ENCODE data around the gene CNTN1.
"Not testable (repeated sequence)": the region's sequence is repeated elsewhere in the genome, so short reads cannot be mapped to it uniquely, and the experiment has no call there.

CNTN1 gene

DNA sequence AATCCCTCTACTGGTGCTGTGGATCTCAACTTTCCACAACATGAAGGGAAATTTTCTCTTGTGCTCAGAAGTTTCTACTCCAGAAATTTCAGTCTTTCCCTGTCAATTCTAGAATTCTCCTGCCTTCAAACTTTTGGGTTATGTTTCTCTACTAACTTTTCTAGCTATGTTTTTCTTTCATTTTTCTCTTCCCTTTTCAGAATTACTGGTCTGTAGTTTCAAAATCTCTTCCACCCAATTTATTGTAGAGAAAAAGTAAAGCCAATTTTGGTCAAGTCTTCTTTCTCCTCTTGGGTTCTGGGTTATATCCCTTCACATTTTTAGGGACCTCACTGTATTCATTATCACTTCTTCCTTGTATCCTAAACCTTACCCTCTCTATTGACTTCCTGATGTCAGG lies 18.9 kb downstream of the CNTN1 start:
- DNase-seq, result no peak

DNA sequence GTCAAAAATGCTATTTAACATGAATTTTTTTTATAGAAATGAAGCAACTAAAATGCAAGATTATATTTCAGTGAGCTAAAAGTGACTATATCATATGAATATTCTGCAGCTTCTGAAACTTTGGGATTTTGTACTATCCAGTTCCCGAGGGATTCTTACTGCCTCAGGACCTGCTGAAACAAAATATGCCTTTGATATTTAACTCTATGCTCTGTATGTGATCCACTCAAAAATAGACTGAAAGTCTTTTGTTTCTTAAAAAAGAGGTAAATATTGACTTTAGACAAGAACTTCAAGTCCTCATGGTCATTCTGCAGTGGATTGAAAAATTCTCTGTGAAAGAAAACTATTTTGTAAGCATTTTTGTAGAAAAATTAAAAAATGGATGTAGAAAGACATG lies 22.4 kb downstream of the CNTN1 start:
- no peak for DNase-seq

GRCh38 chr12:40716037-40716436 lies 23.8 kb downstream of the CNTN1 start:
- DNase-seq, result no peak

DNA sequence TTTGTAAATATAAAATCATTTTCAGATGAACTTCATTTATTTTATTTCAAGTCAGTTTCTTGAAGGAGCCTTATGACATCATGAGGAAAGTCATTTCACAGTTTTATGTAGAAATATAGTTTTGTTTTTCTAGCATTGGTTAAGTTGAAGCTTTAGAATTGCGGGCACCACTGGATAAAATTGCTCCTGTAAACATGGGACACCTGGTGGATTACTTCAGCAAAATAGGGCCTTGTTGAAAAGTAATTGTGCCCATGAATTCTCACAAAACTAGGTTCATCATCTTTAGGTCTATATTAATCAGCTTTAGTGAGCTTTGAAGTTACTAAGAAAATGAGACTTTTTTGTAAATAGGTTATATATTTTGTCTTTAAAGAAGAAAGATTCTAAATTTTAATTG lies 25.3 kb downstream of the CNTN1 start:
- DNase-seq, result no peak

DNA sequence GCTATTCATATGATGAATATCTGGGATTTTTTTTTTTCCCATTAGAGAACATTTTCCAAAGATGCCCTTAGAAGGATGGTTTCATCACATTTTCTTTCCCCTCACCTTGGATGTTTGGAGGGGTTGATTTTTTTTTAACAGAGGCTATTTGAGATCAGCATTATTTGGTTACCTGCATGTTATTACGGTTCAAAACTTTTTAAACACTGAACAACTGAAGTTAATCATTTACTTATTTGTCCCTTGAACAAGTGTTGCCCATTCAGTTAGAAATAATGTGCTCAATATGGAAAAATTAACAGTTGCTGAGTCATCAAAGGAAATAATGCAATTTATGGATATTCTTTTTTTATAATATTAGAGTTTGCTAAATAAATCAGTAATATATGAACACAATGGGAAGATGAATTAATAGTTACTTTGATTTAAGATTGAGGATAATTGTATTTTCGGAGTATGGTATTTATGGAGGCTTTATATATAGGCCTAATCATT lies 26.7 kb downstream of the CNTN1 start:
- no peak for DNase-seq

- no peak for DNase-seq
These were observed 30.8 kb downstream of the CNTN1 start for GRCh38 chr12:40723001-40723400.

- DNase-seq, result no peak
These were observed 34.1 kb downstream of the CNTN1 start for GRCh38 chr12:40726366-40726765.

GRCh38 chr12:40727774-40728483 lies 35.7 kb downstream of the CNTN1 start:
- no peak for DNase-seq

DNA sequence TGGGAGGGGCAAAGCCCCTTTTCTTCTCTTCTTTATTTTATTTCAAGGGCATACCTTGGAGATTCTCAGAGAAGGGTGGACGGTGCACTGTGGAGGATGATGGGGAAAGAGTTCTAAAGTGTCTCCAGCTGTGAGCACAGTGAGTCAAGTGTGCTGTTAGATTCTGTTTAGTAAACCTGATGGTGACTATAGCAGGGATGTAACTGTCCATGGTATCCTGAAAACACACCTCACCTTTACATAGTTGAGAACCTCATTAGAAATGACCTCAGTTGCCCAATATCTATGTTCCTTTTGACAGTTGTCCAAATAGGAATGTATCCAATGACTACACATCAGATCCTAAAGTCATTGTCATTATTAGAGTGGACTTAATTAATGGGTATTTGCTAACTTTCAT lies 38.0 kb downstream of the CNTN1 start:
- no peak for DNase-seq

GRCh38 chr12:40733871-40734270 lies 41.6 kb downstream of the CNTN1 start:
- DNase-seq, result no peak

DNA sequence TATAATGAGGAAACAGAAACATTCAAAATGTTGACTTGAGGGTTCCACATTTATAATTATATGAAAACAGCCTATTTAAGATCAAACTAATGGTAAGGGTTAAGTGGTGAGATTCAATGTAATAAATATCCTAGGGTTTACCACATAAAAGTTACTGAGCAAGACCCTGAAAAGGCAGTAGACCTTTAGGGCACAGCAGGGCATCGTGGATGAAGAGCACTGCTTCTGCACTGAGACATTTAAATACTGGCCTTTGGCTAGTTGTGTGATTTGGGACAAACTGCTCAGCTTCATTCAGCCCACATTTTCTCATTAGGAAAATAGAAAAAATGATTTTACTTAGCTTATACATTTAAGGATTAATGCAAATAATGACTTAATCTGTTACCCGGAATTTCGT lies 42.0 kb downstream of the CNTN1 start:
- no peak for DNase-seq

DNA sequence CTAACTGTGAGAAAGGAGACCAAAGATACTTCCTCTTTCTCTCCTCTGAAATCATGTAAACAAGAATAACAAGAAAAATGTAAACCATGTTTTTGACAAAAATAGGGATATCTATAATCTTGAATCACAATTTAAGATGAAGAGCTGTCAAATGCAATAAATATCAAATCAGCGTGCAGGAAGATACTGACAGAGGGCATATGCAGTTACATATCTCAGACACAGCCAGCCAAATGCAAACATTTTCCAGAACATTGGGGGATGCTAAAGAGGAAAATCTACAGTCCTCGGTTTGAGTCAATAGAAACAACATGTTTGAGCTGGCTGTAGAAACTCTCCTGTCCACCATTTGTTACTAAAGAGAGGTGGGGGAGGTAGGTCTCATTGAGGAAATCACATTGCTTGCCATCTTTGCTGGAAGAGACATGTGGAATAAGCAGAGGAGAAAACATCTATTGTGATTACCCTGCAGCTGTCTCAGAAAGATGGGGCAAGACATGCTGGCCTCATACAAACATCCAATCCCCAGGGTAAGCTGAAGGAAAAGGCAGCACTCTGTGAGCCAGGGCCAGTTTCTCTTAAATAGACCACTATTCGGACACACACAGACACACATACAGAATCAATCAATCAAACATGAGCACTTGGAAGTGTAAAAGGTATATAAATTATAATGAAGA lies 43.5 kb downstream of the CNTN1 start:
- DNase-seq, result no peak

GRCh38 chr12:40737416-40737815 lies 45.2 kb downstream of the CNTN1 start:
- DNase-seq, result not testable (repeated sequence)

DNA sequence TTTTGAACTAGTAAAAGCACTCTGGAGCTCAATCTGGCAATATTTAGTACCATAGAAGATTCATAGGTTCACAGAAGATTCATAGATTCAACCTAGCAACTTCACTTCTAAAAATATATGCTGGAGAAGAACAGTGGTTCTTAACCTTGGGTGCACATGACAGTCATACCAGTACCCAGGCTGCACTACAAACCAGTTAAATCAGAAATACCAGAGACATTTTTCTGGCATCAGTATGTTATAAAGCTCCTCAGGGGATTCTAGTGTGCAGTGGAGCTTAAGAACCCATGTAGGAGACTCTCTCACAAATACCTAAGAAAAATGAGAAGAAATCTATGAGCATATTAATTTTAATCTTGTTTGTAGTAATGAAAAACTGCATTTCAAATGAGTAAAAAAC lies 46.6 kb downstream of the CNTN1 start:
- DNase-seq, result no peak

- no peak for DNase-seq
These were observed 49.8 kb downstream of the CNTN1 start for GRCh38 chr12:40742041-40742440.

DNA sequence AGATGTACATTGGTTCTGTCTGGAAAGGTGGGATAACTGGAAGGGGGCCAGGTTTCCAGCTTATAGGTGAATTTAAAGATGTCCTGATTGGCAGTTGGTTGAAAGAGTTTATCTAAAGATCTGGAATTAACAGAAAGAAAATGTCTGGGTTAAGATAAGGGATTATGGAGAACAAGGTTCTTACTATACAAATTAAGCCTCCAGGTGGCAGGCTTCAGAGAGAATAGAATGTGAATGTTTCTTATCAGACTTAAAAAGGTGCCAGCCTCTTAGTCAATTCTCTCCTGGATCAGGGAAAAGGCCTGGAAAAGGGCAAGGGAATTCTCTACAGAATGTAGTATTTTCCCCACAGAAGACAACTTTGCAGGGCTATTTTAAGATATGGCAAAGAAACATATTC lies 53.1 kb downstream of the CNTN1 start:
- DNase-seq, result no peak

DNA sequence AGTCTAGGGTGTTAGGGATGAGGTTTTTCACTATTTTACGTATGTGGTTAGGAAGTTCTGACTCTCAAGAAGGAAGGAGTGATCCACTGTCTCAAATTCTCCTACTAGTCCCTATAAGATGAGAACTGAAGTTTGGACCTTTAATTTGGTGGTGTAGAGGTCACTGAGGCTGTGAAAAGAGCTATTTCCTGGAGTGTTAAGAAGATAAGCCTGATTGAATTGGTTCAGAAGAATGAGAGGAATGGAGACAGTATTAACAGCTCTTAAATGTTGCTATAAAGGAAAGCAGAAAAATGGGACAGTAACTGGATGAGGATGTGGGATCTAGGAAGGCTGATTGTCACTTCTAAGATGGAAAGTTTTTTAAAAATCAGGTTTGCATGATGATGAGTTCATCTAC lies 57.6 kb downstream of the CNTN1 start:
- DNase-seq, result no peak

GRCh38 chr12:40752011-40752410 lies 59.8 kb downstream of the CNTN1 start:
- no peak for DNase-seq

DNA sequence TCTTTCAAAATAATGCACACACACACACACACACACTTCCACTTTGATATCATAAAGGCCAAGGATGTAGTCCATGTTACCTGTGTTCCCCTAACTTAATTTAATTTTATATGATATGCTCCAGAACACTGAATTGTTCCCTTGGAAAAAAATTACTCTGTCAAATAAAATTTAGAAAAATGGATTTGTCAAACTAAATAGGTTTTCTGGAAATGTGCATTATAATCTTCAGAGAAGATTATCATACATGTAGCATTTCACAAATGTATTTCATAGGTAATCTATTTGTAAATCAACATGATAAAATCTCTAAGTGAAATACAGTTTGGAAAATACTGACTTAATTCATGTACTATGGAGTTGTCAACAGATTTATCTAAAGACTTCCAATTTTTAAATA lies 68.6 kb downstream of the CNTN1 start:
- DNase-seq, result no peak

GRCh38 chr12:40762072-40762471 lies 69.8 kb downstream of the CNTN1 start:
- DNase-seq, result no peak

- no peak for DNase-seq
These were observed 76.1 kb downstream of the CNTN1 start for GRCh38 chr12:40768125-40768864.

- DNase-seq, result no peak
These were observed 77.6 kb downstream of the CNTN1 start for GRCh38 chr12:40769846-40770245.

GRCh38 chr12:40770781-40771180 lies 78.5 kb downstream of the CNTN1 start:
- DNase-seq, result no peak

DNA sequence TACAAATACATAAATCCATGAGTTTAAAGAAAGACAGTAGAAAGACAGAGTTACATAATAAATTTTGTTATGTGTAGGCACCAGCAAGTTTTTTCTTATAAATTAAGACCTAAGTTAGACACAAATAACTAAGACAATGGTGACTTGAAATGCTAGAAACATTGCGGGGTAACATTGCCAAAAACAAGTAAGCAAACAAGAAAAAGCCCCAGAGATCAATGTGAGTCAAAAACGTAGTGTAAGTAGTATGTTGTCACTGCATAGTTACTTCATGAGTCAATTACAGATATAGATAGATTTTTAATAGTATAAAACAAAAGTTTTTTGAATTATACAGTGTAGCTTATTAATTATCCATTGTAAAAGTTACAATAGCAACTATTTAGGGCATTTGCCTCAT lies 83.4 kb downstream of the CNTN1 start:
- no peak for DNase-seq

Measured in NCI-H748 treated with DMSO at 0.1 percent for 48 hours (cell line).